OCI-LY7 (cell line): Measurements from ENCODE around the gene HTR1D. TPM values are rescaled to one million over a fixed set of nuclear protein-coding genes. Genes with fewer than 3 reads are reported as not detected.

Experiments
- BruUV-seq: library from RNA; stranded (reverse); fragments of 400-500 nt; replicated peaks from 2 replicates; lab custom pipeline; 2021; lab: Mats Ljungman, UMichigan
- CTCF ChIA-PET: fragments of 300-600 bp; sonication (Branson Sonifier 250); formaldehyde crosslinking; loops from one replicate; lab custom pipeline; 2022; ENCODE audit warnings: antibody characterized with exemption; ENCODE audit not compliant: unreplicated experiment; lab: Charles Lee
- POLR2A ChIA-PET: fragments of 300-600 bp; sonication (Branson Sonifier 250); formaldehyde crosslinking; loops from one replicate; lab custom pipeline; 2022; ENCODE audit warnings: antibody characterized with exemption; lab: Charles Lee
- DNase-seq: peaks from one replicate; pipeline ENCODE4 v3.0.0-alpha.2; 2015; ENCODE audit warnings: low spot score
- H2AFZ ChIP-seq: fragments of 200-600 bp; sonication (generic), shearing (Covaris generic); 2 replicates; pipeline ENCODE4 v1.6.1; 2014; ENCODE audit warnings: mild to moderate bottlenecking, antibody characterized with exemption, low read length, moderate library complexity
- H3K27ac ChIP-seq: fragments of 200-600 bp; sonication (generic); 2 replicates; pipeline ENCODE4 v1.5.1; 2014; ENCODE audit warnings: mixed run types, low read depth, mild to moderate bottlenecking, moderate library complexity, low read length, inconsistent platforms; ENCODE audit not compliant: poor library complexity, severe bottlenecking
- H3K36me3 ChIP-seq: fragments of 200-600 bp; sonication (generic); 2 replicates; pipeline ENCODE4 v1.6.1; 2014; ENCODE audit warnings: mild to moderate bottlenecking, antibody characterized with exemption, low read length, moderate library complexity, mixed read lengths; ENCODE audit not compliant: insufficient read depth
- H3K4me1 ChIP-seq: fragments of 200-600 bp; sonication (generic); 2 replicates; pipeline ENCODE4 v1.5.1; 2014; ENCODE audit warnings: mild to moderate bottlenecking, low read length; ENCODE audit not compliant: insufficient read depth, poor library complexity, severe bottlenecking
- H3K4me2 ChIP-seq: fragments of 200-600 bp; sonication (generic); 2 replicates; pipeline ENCODE4 v1.6.1; 2014; ENCODE audit warnings: mild to moderate bottlenecking, low read length
- H3K4me3 ChIP-seq: fragments of 200-600 bp; sonication (generic); 2 replicates; pipeline ENCODE4 v1.5.1; 2014; ENCODE audit warnings: mild to moderate bottlenecking, low read depth, low read length; ENCODE audit not compliant: poor library complexity, severe bottlenecking
- H3K79me2 ChIP-seq: fragments of 200-600 bp; sonication (generic); 2 replicates; pipeline ENCODE4 v1.6.1; 2016; ENCODE audit warnings: low read depth, mild to moderate bottlenecking, low read length, moderate library complexity, mixed read lengths; ENCODE audit not compliant: insufficient read depth
- H3K9me2 ChIP-seq: fragments of 200-600 bp; sonication (generic); 2 replicates; pipeline ENCODE4 v1.6.1; 2016; ENCODE audit warnings: mild to moderate bottlenecking, low read length, mixed read lengths; ENCODE audit not compliant: insufficient read depth
- H3K9me3 ChIP-seq: fragments of 200-600 bp; sonication (generic); 2 replicates; pipeline ENCODE4 v1.6.1; 2014; ENCODE audit warnings: mild to moderate bottlenecking, mixed run types, low read length, mixed read lengths
- H4K20me1 ChIP-seq: fragments of 200-600 bp; sonication (generic); 2 replicates; pipeline ENCODE4 v1.6.1; 2014; ENCODE audit warnings: mild to moderate bottlenecking, antibody characterized with exemption, low read length, moderate library complexity, mixed read lengths; ENCODE audit not compliant: insufficient read depth
- CTCF ChIP-seq: fragments of 200-600 bp; sonication (generic); conservative IDR thresholded peaks from 2 replicates; pipeline ENCODE4 v1.5.1; 2014; ENCODE audit warnings: mild to moderate bottlenecking, antibody characterized with exemption, low read length, moderate library complexity, mixed read lengths
- EZH2phosphoT487 ChIP-seq: fragments of 200-600 bp; sonication (generic); IDR thresholded peaks from 2 replicates; pipeline ENCODE4 v1.6.1; 2018; ENCODE audit warnings: low read depth, borderline replicate concordance, mild to moderate bottlenecking, mixed run types, antibody characterized with exemption, low read length, moderate library complexity, mixed read lengths
- intact Hi-C: fragments of 100-400 bp; cut with micrococcal nuclease; formaldehyde crosslinking; loops from one replicate; pipeline ENCODE4 v1.10.0; 2022; ENCODE audit not compliant: unreplicated experiment
- total RNA-seq, 2 experiments: library from RNA; depleted of rRNA in 1 of 2; stranded (reverse); fragments of >200 nt in 1 of 2; shearing (Covaris generic) in 1 of 2; gene quantifications; 2 replicates each; pipeline ENCODE4 v1.2.3, GENCODE V29; 2014 to 2022

Gene HTR1D
- total RNA-seq, 2 experiments from 2014 or later = not detected

- no peaks in the 10 kb centered on the region for H3K36me3 ChIP-seq
- peak overlapping the region; percentile 43 for H3K27ac ChIP-seq
- POLR2A ChIA-PET = interaction anchor here (0.6 to 2.1 kb wide), 5 partner anchors 8 to 1226 kb away, joined by 3 to 5 read pairs (median 3); no protein-coding TSS in a partner anchor
- TF ChIP-seq EZH2phosphoT487 (no peak), CTCF (no peak)
- peak overlapping the region; percentile 87 for H2AFZ ChIP-seq
- H3K4me3 ChIP-seq = no peak overlapping the region
- peaks cover 29% of the 10 kb centered on the region for H3K79me2 ChIP-seq
- peaks cover 46% of the 10 kb centered on the region for H3K4me1 ChIP-seq
- BruUV-seq = no TSS peak
- peak overlapping the region; percentile 37 for H3K4me2 ChIP-seq
- peak; percentile 44 for DNase-seq
- intact Hi-C loops = no loop called here
- H3K9me3 ChIP-seq = no peaks in the 10 kb centered on the region
- CTCF ChIA-PET = no interaction called here
- H4K20me1 ChIP-seq = peaks cover 13% of the 10 kb centered on the region
- H3K9me2 ChIP-seq = no peaks in the 10 kb centered on the region
These were observed 47.5 kb downstream of the HTR1D start for GRCh38 chr1:23169727-23170335.

- intact Hi-C loops = no loop called here
- Histone ChIP-seq H3K4me1 (peaks cover 42% of the 10 kb centered on the region), H3K4me3 (peak overlapping the region; percentile 99), H3K36me3 (no peaks in the 10 kb centered on the region), H3K79me2 (peaks cover 33% of the 10 kb centered on the region), H3K9me3 (no peaks in the 10 kb centered on the region), H2AFZ (peak overlapping the region; percentile 87; the same call in 1 of the 2 replicates), H3K27ac (peak overlapping the region; percentile 43), H3K4me2 (peak overlapping the region; percentile 37), H3K9me2 (no peaks in the 10 kb centered on the region), H4K20me1 (peaks cover 13% of the 10 kb centered on the region)
- no peak for DNase-seq
- CTCF ChIA-PET = interaction anchor here (0.6 kb wide), 1 partner anchor 140 kb away, joined by 3 read pairs; no protein-coding TSS in a partner anchor
- no TSS peak for BruUV-seq
- TF ChIP-seq CTCF (no peak), EZH2phosphoT487 (no peak)
- POLR2A ChIA-PET = interaction anchor here (0.6 to 2.1 kb wide), 6 partner anchors 9 to 1226 kb away, joined by 3 to 5 read pairs (median 3); no protein-coding TSS in a partner anchor
These were observed 48.1 kb downstream of the HTR1D start for GRCh38 chr1:23169195-23169575.
